ENCODE measurements around the gene PARVB.

DNA sequence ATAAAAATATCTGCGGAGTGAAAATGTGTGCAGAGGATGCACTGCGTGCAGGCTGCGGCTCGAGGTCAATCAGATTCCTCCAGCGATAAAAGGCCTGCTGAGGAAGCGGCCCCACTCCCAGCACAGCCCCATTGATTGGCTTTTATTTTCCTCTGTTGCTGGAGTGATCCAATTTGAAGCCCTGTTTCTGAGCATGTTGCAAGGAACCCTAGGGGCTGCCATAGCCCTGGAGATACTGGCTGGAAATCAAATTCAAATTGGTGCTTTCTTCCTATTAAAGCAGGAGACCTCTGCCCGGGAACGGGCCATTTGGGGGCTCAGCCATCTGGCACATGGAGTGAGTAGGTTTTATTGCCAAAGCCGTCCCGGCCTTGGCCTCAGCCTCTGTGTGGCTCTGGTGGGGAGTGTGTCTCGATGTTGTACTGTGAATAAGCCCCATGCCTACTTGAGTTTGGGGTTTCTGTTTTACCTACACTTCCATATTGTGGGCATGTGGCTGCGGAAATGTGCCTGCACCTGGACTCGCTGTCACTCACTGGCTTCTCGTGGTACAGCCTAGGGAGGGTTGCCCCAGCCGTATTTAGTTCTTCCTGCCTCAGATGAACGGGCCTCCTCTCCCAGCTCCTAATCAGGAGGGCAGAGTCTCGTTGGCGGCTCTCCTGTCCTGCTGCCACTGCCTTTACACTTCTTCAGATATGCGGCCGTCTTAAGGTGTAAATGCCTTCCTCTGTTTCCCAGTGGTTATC is 25.6 kb downstream of the PARVB start:
- TF ChIP-seq, protein P1, sequence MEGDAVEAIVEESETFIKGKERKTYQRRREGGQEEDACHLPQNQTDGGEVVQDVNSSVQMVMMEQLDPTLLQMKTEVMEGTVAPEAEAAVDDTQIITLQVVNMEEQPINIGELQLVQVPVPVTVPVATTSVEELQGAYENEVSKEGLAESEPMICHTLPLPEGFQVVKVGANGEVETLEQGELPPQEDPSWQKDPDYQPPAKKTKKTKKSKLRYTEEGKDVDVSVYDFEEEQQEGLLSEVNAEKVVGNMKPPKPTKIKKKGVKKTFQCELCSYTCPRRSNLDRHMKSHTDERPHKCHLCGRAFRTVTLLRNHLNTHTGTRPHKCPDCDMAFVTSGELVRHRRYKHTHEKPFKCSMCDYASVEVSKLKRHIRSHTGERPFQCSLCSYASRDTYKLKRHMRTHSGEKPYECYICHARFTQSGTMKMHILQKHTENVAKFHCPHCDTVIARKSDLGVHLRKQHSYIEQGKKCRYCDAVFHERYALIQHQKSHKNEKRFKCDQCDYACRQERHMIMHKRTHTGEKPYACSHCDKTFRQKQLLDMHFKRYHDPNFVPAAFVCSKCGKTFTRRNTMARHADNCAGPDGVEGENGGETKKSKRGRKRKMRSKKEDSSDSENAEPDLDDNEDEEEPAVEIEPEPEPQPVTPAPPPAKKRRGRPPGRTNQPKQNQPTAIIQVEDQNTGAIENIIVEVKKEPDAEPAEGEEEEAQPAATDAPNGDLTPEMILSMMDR (IDR thresholded peaks at IDR 0.05) = no peak
- no peak for TF ChIP-seq POLR2A (IDR thresholded peaks at IDR 0.05)

Measured in body of pancreas (tissue), 4 donors.